Brain microvascular endothelial cell (primary cell): ENCODE data around the gene SFTPA1.
"Not testable (repeated sequence)": the region's sequence is repeated elsewhere in the genome, so short reads cannot be mapped to it uniquely, and the experiment has no call there.

Experiments
- DNase-seq: peaks from one replicate; pipeline ENCODE4 v3.0.0-alpha.2; 2020
- H3K27ac ChIP-seq: fragments of 250-450 bp; sonication (Bioruptor Pico); 2 replicates; pipeline ENCODE4 v1.5.1; 2020; ENCODE audit warnings: mild to moderate bottlenecking, moderate library complexity
- H3K27me3 ChIP-seq: fragments of 250-450 bp; sonication (Bioruptor Pico); replicated peaks from 2 replicates; pipeline ENCODE4 v1.5.1; 2020; ENCODE audit warnings: mild to moderate bottlenecking
- H3K36me3 ChIP-seq: fragments of 250-450 bp; sonication (Bioruptor Pico); replicated peaks from 2 replicates; pipeline ENCODE4 v1.5.1; 2020; ENCODE audit warnings: mild to moderate bottlenecking
- H3K4me3 ChIP-seq: 2 replicates; pipeline ENCODE4 v1.5.1; 2011; ENCODE audit warnings: low read depth, mild to moderate bottlenecking, control low read depth, low read length, moderate library complexity
- CTCF ChIP-seq: IDR thresholded peaks from 2 replicates; pipeline ENCODE4 v1.5.1; 2011; ENCODE audit warnings: low read depth, mild to moderate bottlenecking, moderate library complexity, low read length, control low read depth, inconsistent platforms; ENCODE audit errors: missing control alignments
- in situ Hi-C: cut with HindIII; loops from 2 replicates; pipeline ENCODE4 v1.10.0; 2017; ENCODE audit warnings: low sequenced_read_pairs, low pct_ligation_motif_present

SFTPA1 gene

GRCh38 chr10:79610601-79611191 lies at the start of gene SFTPA1:
TSS of gene SFTPA1 (plus strand) at chr10:79610939. CDS start at chr10:79611826, 887 bp downstream.
- in situ Hi-C loops: no loop called here
- DNase-seq: no peak
- no peak for TF ChIP-seq CTCF

GRCh38 chr10:79561257-79561656 lies 49.5 kb upstream of the SFTPA1 start:
- no peaks in the 10 kb centered on the region for H3K36me3 ChIP-seq
- TF ChIP-seq CTCF: no peak
- H3K4me3 ChIP-seq: no peak overlapping the region
- H3K27me3 ChIP-seq: peaks cover 2% of the 10 kb centered on the region
- in situ Hi-C loops: no loop called here
- no peak for DNase-seq
- H3K27ac ChIP-seq: no peak overlapping the region

More at GRCh38 chr10:79610601-79611191, at the start of gene SFTPA1:
- Histone ChIP-seq H3K4me3 (no peak within 1 kb of the TSS), H3K27ac (no peak within 1 kb of the TSS), H3K27me3 (peaks cover 2% of the 10 kb centered on the region), H3K36me3 (no peaks in the 10 kb centered on the region)

GRCh38 chr10:79562135-79562756 lies 48.5 kb upstream of the SFTPA1 start:
- peak; percentile 48 for DNase-seq
- peaks cover 2% of the 10 kb centered on the region for H3K27me3 ChIP-seq
- in situ Hi-C loops: no loop called here

GRCh38 chr10:79563426-79563825 lies 47.3 kb upstream of the SFTPA1 start:
- in situ Hi-C loops: no loop called here
- DNase-seq: no peak
- no peak overlapping the region for H3K27ac ChIP-seq
- no peak overlapping the region for H3K4me3 ChIP-seq
- peaks cover 2% of the 10 kb centered on the region for H3K27me3 ChIP-seq
- TF ChIP-seq CTCF: no peak
- H3K36me3 ChIP-seq: no peaks in the 10 kb centered on the region

More at GRCh38 chr10:79562135-79562756, 48.5 kb upstream of the SFTPA1 start:
- H3K4me3 ChIP-seq: no peak overlapping the region
- H3K36me3 ChIP-seq: no peaks in the 10 kb centered on the region
- TF ChIP-seq CTCF: peak; percentile 96
- no peak overlapping the region for H3K27ac ChIP-seq

GRCh38 chr10:79570624-79571023 lies 40.1 kb upstream of the SFTPA1 start:
- H3K27ac ChIP-seq, H3K36me3 ChIP-seq, H3K4me3 ChIP-seq, H3K27me3 ChIP-seq, DNase-seq, in situ Hi-C loops: not testable (repeated sequence)

GRCh38 chr10:79579361-79579760 lies 31.4 kb upstream of the SFTPA1 start:
- Histone ChIP-seq H3K27ac (no peak overlapping the region), H3K36me3 (no peaks in the 10 kb centered on the region), H3K4me3 (no peak overlapping the region), H3K27me3 (peaks cover 2% of the 10 kb centered on the region)
- DNase-seq: no peak
- in situ Hi-C loops: no loop called here
- no peak for TF ChIP-seq CTCF
